Measurements from ENCODE around the gene KCNQ1.

- no peak for TF ChIP-seq POLR2AphosphoS5 (IDR thresholded peaks at IDR 0.05; ENCODE audit: low read depth, low read length)
- no peak for TF ChIP-seq POLR2A (IDR thresholded peaks at IDR 0.05; ENCODE audit: low read depth, low read length)
These were observed 18.6 kb upstream of the KCNQ1 start for GRCh38 chr11:2426221-2426620.

Data from GM12891 (cell line).